Common myeloid progenitor, CD34-positive (primary cell): ENCODE measurements around the gene RPF1.

Source experiments
- CTCF ChIA-PET: fragments of 350-600 bp; sonication (Branson Sonifier 250); formaldehyde crosslinking; loops from one replicate; lab custom pipeline; 2021; ENCODE audit warnings: antibody characterized with exemption; lab: Charles Lee
- POLR2A ChIA-PET: fragments of 350-600 bp; sonication (Branson Sonifier 250); formaldehyde crosslinking; loops from one replicate; lab custom pipeline; 2021; ENCODE audit warnings: antibody characterized with exemption; lab: Charles Lee
- DNase-seq, 3 donors: peaks; one replicate each; pipeline versions ENCODE4 v3.0.0 to v3.0.0-alpha.2; 2013
- H3K27ac ChIP-seq, 2 experiments: 1 replicate in 1 of 2; 2 replicates in 1 of 2; pipeline ENCODE4 v1.7.0; 2013; ENCODE audit warnings: inconsistent platforms in 2 of 2, low read length in 2 of 2, mild to moderate bottlenecking in 2 of 2, low read depth in 1 of 2, moderate library complexity in 1 of 2; ENCODE audit not compliant: severe bottlenecking in 2 of 2, insufficient read depth in 1 of 2, poor library complexity in 1 of 2
- H3K27me3 ChIP-seq, 5 experiments: replicated peaks in 2 of 5; 1 replicate in 3 of 5; 2 replicates in 2 of 5; pipeline versions ENCODE4 v1.6.1 to v1.7.0; 2013; ENCODE audit warnings: low read length in 4 of 5, mild to moderate bottlenecking in 2 of 5, moderate library complexity in 2 of 5, inconsistent platforms in 1 of 5; ENCODE audit not compliant: insufficient read depth in 5 of 5, control insufficient read depth in 4 of 5
- H3K36me3 ChIP-seq, 4 experiments: 1 replicate in 2 of 4; 2 replicates in 2 of 4; pipeline versions ENCODE4 v1.6.1 to v1.7.0; 2013; ENCODE audit warnings: low read length in 3 of 4, control low read depth in 1 of 4, mild to moderate bottlenecking in 1 of 4; ENCODE audit not compliant: control insufficient read depth in 4 of 4, insufficient read depth in 4 of 4
- H3K4me1 ChIP-seq, 4 experiments: 1 replicate in 3 of 4; 2 replicates in 1 of 4; pipeline versions ENCODE4 v1.6.1 to v1.7.1; 2013; ENCODE audit warnings: low read length in 3 of 4, mild to moderate bottlenecking in 3 of 4, control low read depth in 1 of 4, inconsistent platforms in 1 of 4, moderate library complexity in 1 of 4; ENCODE audit not compliant: control insufficient read depth in 4 of 4, insufficient read depth in 4 of 4; ENCODE audit errors: control extremely low read depth in 1 of 4
- H3K4me3 ChIP-seq, 7 experiments: 1 replicate in 4 of 7; 2 replicates in 3 of 7; pipeline versions ENCODE4 v1.5.1 to v1.7.0; 2013; ENCODE audit warnings: mild to moderate bottlenecking in 7 of 7, low read length in 6 of 7, moderate library complexity in 6 of 7, inconsistent platforms in 2 of 7, low read depth in 2 of 7, control low read depth in 1 of 7; ENCODE audit not compliant: insufficient read depth in 4 of 7, control insufficient read depth in 1 of 7; ENCODE audit errors: extremely low read depth in 1 of 7
- H3K9me3 ChIP-seq, 5 experiments: 1 replicate in 4 of 5; 2 replicates in 1 of 5; pipeline versions ENCODE4 v1.6.1 to v1.7.1; 2013; ENCODE audit warnings: low read length in 4 of 5, mild to moderate bottlenecking in 2 of 5, inconsistent platforms in 1 of 5, low read depth in 1 of 5, moderate library complexity in 1 of 5; ENCODE audit not compliant: control insufficient read depth in 4 of 5, insufficient read depth in 2 of 5; ENCODE audit errors: control extremely low read depth in 1 of 5
- WGBS: methylation state at CpG from one replicate; pipeline ENCODE4 v1.1.5; 2013; ENCODE audit not compliant: insufficient coverage; 5-methylcytosine and 5-hydroxymethylcytosine counted together

Gene RPF1

DNA sequence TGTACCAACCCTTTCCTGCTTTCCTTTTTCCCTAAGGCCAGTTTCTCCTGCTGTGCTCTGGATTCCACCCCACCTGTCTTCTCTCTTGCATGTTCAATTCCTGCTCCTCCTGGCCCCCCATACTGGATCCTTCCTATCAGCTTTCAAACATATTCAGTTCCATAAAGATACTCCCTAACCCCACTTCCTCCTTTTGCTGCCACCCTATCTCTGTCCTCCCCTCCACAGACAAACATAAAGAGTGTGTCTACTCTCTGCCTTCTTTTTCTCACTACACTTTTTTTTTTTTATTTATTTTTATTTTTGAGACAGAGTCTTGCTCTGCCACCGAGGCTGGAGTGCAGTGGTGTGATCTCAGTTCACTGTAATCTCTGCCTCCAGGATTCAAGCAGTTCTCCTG, 16.9 kb upstream of the RPF1 start:
- H3K4me3 ChIP-seq, result no peak overlapping the region
- H3K27ac ChIP-seq, result no peak overlapping the region
- peaks cover 0 to 9% (median 0%) of the 10 kb centered on the region in 5 experiments for H3K27me3 ChIP-seq
- CTCF ChIA-PET, result interaction anchor here (0.6 to 1.5 kb wide), 2 partner anchors 16 to 442 kb away, joined by 3 to 4 read pairs; no protein-coding TSS in a partner anchor
- H3K4me1 ChIP-seq, result no peaks in the 10 kb centered on the region
- no peaks in the 10 kb centered on the region for H3K36me3 ChIP-seq
- POLR2A ChIA-PET, result no interaction called here
- DNase-seq, result no peak
- WGBS, result no CpG with 5 or more reads among the region's 1 CpG
- no peaks in the 10 kb centered on the region for H3K9me3 ChIP-seq

DNA sequence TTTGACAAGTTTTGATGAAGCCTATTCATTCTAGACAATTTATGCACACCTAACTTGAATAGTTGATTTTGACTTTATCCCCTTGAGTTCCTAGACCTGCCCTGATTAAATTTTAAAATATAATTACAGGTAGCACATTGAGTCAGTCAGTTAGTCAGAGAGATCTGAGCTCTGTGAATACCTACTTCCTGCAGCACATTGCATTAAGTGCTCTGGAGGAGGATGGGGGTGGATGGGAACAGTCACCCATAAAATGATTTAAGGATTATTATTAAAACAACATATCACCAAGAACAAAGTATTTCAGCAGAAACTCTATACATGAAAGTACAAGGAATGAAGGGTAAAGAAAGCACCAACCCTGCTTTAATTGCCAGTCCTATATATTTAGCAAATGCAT, 11.8 kb upstream of the RPF1 start:
- Histone ChIP-seq H3K4me1 (no peaks in the 10 kb centered on the region), H3K4me3 (no peak overlapping the region), H3K36me3 (no peaks in the 10 kb centered on the region), H3K27ac (no peak overlapping the region), H3K9me3 (no peaks in the 10 kb centered on the region), H3K27me3 (peaks cover 0 to 26% (median 13%) of the 10 kb centered on the region in 5 experiments)
- DNase-seq, result no peak
- ChIA-PET POLR2A (interaction anchor here (0.5 to 0.6 kb wide), 2 partner anchors 293 to 661 kb away, joined by 3 read pairs; no protein-coding TSS in a partner anchor), CTCF (interaction anchor here (1.4 kb wide), 1 partner anchor 25 kb away, joined by 3 read pairs; no protein-coding TSS in a partner anchor)

DNA sequence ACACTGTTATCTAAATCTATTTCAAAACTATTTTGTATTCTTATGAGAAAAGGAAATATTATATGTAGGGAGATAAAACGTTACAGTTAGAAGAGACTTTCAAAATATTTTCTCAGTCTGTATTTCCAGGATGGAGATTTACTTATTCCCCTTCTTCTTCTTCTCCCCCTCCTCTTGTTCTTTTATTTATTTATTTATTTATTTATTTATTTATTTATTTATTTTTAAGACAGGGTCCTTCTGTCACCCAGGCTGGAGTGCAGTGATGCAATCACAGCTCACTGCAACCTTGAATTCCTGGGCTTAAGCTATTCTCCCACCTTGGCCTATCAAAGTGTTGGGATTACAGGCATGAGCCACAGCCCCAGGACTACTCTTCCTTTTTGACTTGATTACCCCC, 2.8 kb upstream of the RPF1 start:
- Histone ChIP-seq H3K4me1 (peaks cover 2 to 17% (median 14%) of the 10 kb centered on the region in 4 experiments), H3K27me3 (peaks cover 0 to 26% (median 5%) of the 10 kb centered on the region in 5 experiments), H3K4me3 (no peak overlapping the region), H3K27ac (no peak overlapping the region), H3K9me3 (peaks cover 0 to 7% (median 2%) of the 10 kb centered on the region in 5 experiments), H3K36me3 (peaks cover 0 to 2% (median 0%) of the 10 kb centered on the region in 4 experiments)
- ChIA-PET CTCF (no interaction called here), POLR2A (no interaction called here)
- no CpG with 5 or more reads among the region's 1 CpG for WGBS
- DNase-seq, result no peak

DNA sequence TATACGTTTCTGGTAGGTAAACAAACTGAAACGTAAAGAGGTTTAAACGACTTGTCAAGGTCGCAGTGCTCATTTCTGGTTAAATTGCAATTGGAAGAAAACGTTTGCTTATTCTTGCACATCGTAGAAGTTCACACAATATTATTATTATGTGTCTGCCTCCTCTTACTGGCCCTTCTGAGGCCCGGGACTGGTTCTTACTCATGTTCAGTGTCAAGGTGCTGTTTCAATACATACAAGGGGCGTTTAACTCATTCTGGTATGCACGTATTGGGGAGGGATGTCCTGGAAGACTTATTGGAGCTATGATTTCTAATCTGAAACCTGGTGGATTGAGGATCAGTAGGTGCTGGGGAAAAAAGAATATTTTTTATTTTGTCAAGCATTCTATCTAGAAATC, 932 bp downstream of the RPF1 start:
- peaks cover 4 to 27% (median 18%) of the 10 kb centered on the region in 4 experiments for H3K36me3 ChIP-seq
- ChIA-PET CTCF (interaction anchor here (0.7 to 2.9 kb wide), 7 partner anchors 8 to 339 kb away, joined by 3 to 21 read pairs (median 4); partner anchors contain the start of genes GNG5 and SPATA1), POLR2A (no interaction called here)
- 17% methylated on average over 3 of the region's 9 CpGs for WGBS
- peak overlapping the region in 6 of 7 experiments; percentile 92 to 98 (median 94) for H3K4me3 ChIP-seq
- H3K9me3 ChIP-seq, result peaks cover 0 to 7% (median 2%) of the 10 kb centered on the region in 5 experiments
- peaks cover 2 to 22% (median 15%) of the 10 kb centered on the region in 4 experiments for H3K4me1 ChIP-seq
- no peak for DNase-seq
- peak overlapping the region in 1 of 2 experiments; percentile 87 for H3K27ac ChIP-seq
- peaks cover 0 to 9% (median 0%) of the 10 kb centered on the region in 5 experiments for H3K27me3 ChIP-seq

DNA sequence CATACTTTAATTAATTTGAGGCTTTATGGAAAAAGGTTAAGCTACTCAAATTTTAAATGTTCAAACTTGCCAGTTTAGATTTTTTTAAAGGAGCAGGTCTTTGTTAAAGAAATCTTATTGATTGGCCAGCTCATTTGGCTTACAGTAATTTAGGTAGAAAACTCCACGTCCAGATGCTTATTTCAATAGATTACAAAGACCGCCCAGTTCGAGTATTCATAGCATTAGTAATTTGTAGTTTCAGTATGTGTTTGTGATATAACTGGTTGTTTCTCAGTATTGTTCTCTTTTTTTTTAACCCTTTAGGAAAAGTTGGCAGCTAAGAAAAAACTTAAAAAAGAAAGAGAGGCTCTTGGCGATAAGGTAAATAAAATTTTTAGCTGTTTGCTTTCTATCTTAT, 1.6 kb downstream of the RPF1 start:
- Histone ChIP-seq H3K4me3 (peak overlapping the region in 3 of 7 experiments; percentile 93 to 98 (median 96)), H3K27ac (no peak overlapping the region), H3K27me3 (peaks cover 0 to 9% (median 0%) of the 10 kb centered on the region in 5 experiments), H3K9me3 (peaks cover 0 to 7% (median 2%) of the 10 kb centered on the region in 5 experiments), H3K36me3 (peaks cover 9 to 34% (median 23%) of the 10 kb centered on the region in 4 experiments), H3K4me1 (peaks cover 2 to 22% (median 15%) of the 10 kb centered on the region in 4 experiments)
- DNase-seq, result no peak
- ChIA-PET CTCF (interaction anchor here (1.0 to 2.9 kb wide), 6 partner anchors 7 to 340 kb away, joined by 3 to 21 read pairs (median 4); partner anchors contain the start of genes GNG5 and SPATA1), POLR2A (no interaction called here)
- WGBS, result 80% methylated on average over 1 of the region's 4 CpGs

DNA sequence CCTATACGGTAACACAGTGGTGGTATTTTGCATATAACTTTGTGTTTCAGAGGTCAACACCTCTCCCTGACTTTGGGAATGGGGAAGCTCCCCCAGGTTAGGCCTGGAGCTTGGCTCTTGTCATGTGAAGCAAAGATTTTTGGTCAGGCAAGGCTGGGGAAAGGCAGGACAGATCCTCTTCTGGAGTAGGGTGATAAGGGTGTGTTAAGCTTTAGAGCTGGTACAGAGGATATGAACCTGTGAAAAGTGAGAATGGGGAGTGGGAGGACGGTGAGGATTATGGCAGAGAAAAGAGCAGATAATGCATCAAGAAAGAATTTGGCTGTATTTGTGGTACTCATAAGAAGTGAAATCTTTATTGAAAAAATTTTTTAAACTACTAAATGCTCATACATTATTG, 2.3 kb downstream of the RPF1 start:
- 100% methylated on average over 1 of the region's 2 CpGs for WGBS
- H3K27me3 ChIP-seq, result peaks cover 0 to 9% (median 0%) of the 10 kb centered on the region in 5 experiments
- no peak overlapping the region for H3K27ac ChIP-seq
- ChIA-PET CTCF (interaction anchor here (2.0 to 2.9 kb wide), 2 partner anchors 23 to 47 kb away, joined by 5 to 21 read pairs; partner anchors contain the start of genes GNG5 and SPATA1), POLR2A (no interaction called here)
- H3K4me3 ChIP-seq, result no peak overlapping the region
- H3K4me1 ChIP-seq, result peaks cover 2 to 22% (median 15%) of the 10 kb centered on the region in 4 experiments
- no peak for DNase-seq
- peaks cover 13 to 39% (median 25%) of the 10 kb centered on the region in 4 experiments for H3K36me3 ChIP-seq
- peaks cover 0 to 7% (median 2%) of the 10 kb centered on the region in 5 experiments for H3K9me3 ChIP-seq

DNA sequence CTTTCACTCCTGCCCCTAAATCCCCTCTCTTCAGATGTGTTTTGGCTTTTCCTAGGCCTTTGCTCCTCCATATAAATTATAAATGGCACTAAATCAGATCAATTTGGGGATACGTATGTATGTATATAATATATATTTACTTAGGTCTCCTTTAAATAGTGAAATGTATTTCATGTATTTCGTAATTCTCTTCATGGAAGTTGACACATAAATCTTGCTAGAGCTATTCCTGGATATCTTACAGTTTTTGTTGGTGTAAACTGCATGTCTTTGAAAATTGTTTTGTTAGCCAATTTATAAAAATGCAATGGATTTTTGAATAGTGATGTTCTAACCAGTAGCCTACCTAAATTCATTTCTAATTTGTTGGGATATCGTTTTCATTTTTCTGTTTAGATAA, 9.0 kb downstream of the RPF1 start:
- Histone ChIP-seq H3K4me1 (no peaks in the 10 kb centered on the region), H3K4me3 (no peak overlapping the region), H3K36me3 (peaks cover 38 to 63% (median 52%) of the 10 kb centered on the region in 4 experiments), H3K9me3 (no peaks in the 10 kb centered on the region), H3K27ac (no peak overlapping the region), H3K27me3 (no peaks in the 10 kb centered on the region)
- ChIA-PET CTCF (interaction anchor here (1.0 kb wide), 1 partner anchor 8 kb away, joined by 3 read pairs; no protein-coding TSS in a partner anchor), POLR2A (no interaction called here)
- 93% methylated on average over 2 of the region's 3 CpGs for WGBS
- DNase-seq, result no peak
